ENCODE data around the gene PRKCQ. TPM values are rescaled to one million over a fixed set of nuclear protein-coding genes. Genes with fewer than 3 reads are reported as not detected.
"Not testable (repeated sequence)": the region's sequence is repeated elsewhere in the genome, so short reads cannot be mapped to it uniquely, and the experiment has no call there.

The PRKCQ gene
- polyA plus RNA-seq, 3 donors, result 13.8 to 16.8 (median 14.4) TPM

- no peak for DNase-seq (ENCODE audit: extremely low read depth in 1 of 11, low read depth in 9 of 11, low spot score in 4 of 11)
These were observed 21.2 kb upstream of the PRKCQ start for GRCh38 chr10:6601246-6601805.

GRCh38 chr10:6600224-6600987 is 20.3 kb upstream of the PRKCQ start:
- DNase-seq (ENCODE audit: extremely low read depth in 1 of 11, low read depth in 9 of 11, low spot score in 4 of 11), result no peak

- no peak for DNase-seq (ENCODE audit: extremely low read depth in 1 of 11, low read depth in 9 of 11, low spot score in 4 of 11)
These were observed 18.6 kb upstream of the PRKCQ start for GRCh38 chr10:6598679-6599078.

- DNase-seq (ENCODE audit: extremely low read depth in 1 of 11, low read depth in 9 of 11, low spot score in 4 of 11), result no peak
These were observed 17.4 kb upstream of the PRKCQ start for GRCh38 chr10:6597478-6597877.

- DNase-seq (ENCODE audit: extremely low read depth in 1 of 11, low read depth in 9 of 11, low spot score in 4 of 11), result no peak
These were observed 15.4 kb upstream of the PRKCQ start for GRCh38 chr10:6595499-6595898.

- DNase-seq (ENCODE audit: extremely low read depth in 1 of 11, low read depth in 9 of 11, low spot score in 4 of 11), result no peak
These were observed 13.2 kb upstream of the PRKCQ start for GRCh38 chr10:6593241-6593671.

- no peak for DNase-seq (ENCODE audit: extremely low read depth in 1 of 11, low read depth in 9 of 11, low spot score in 4 of 11)
These were observed 12.0 kb upstream of the PRKCQ start for GRCh38 chr10:6592080-6592479.

GRCh38 chr10:6591668-6592067 is 11.6 kb upstream of the PRKCQ start:
- no peak for DNase-seq (ENCODE audit: extremely low read depth in 1 of 11, low read depth in 9 of 11, low spot score in 4 of 11)

GRCh38 chr10:6590100-6590499 is 10.0 kb upstream of the PRKCQ start:
- DNase-seq (ENCODE audit: extremely low read depth in 1 of 11, low read depth in 9 of 11, low spot score in 4 of 11), result no peak

- DNase-seq (ENCODE audit: extremely low read depth in 1 of 11, low read depth in 9 of 11, low spot score in 4 of 11), result no peak
These were observed 9.4 kb upstream of the PRKCQ start for GRCh38 chr10:6589287-6590094.

- no peak for DNase-seq (ENCODE audit: extremely low read depth in 1 of 11, low read depth in 9 of 11, low spot score in 4 of 11)
These were observed 8.8 kb upstream of the PRKCQ start for GRCh38 chr10:6588845-6589244.

GRCh38 chr10:6588082-6588481 is 8.0 kb upstream of the PRKCQ start:
- DNase-seq (ENCODE audit: extremely low read depth in 1 of 11, low read depth in 9 of 11, low spot score in 4 of 11), result no peak

GRCh38 chr10:6586501-6586900 is 6.4 kb upstream of the PRKCQ start:
- no peak for DNase-seq (ENCODE audit: extremely low read depth in 1 of 11, low read depth in 9 of 11, low spot score in 4 of 11)

- no peak for DNase-seq (ENCODE audit: extremely low read depth in 1 of 11, low read depth in 9 of 11, low spot score in 4 of 11)
These were observed 3.4 kb upstream of the PRKCQ start for GRCh38 chr10:6583447-6583846.

- DNase-seq (ENCODE audit: extremely low read depth in 1 of 11, low read depth in 9 of 11, low spot score in 4 of 11), result not testable (repeated sequence)
These were observed 2.8 kb upstream of the PRKCQ start for GRCh38 chr10:6582913-6583312.

- DNase-seq (ENCODE audit: extremely low read depth in 1 of 11, low read depth in 9 of 11, low spot score in 4 of 11), result no peak
These were observed 2.2 kb upstream of the PRKCQ start for GRCh38 chr10:6582298-6582697.

- no peak for DNase-seq (ENCODE audit: extremely low read depth in 1 of 11, low read depth in 9 of 11, low spot score in 4 of 11)
These were observed 1.7 kb upstream of the PRKCQ start for GRCh38 chr10:6581778-6582228.

GRCh38 chr10:6581223-6581622 is 1.1 kb upstream of the PRKCQ start:
- not testable (repeated sequence) for DNase-seq (ENCODE audit: extremely low read depth in 1 of 11, low read depth in 9 of 11, low spot score in 4 of 11)

GRCh38 chr10:6580279-6581029 is 378 bp upstream of the PRKCQ start:
- peak in 10 of 11 donors; percentile 50 to 74 (median 68) for DNase-seq (ENCODE audit: extremely low read depth in 1 of 11, low read depth in 9 of 11, low spot score in 4 of 11)

Measured in renal cortex interstitium (tissue), 11 donors.